Measurements from ENCODE around the gene YAE1.

Gene YAE1

GRCh38 chr7:39574673-39575349, 8.6 kb downstream of the YAE1 start:
- CTCF ChIA-PET = interaction anchor here (1.2 to 11.3 kb wide), 2 partner anchors 170 to 478 kb away, joined by 3 to 420 read pairs; no protein-coding TSS in a partner anchor
- peaks cover 2% of the 10 kb centered on the region for H3K4me1 Mint-ChIP-seq
- H3K36me3 Mint-ChIP-seq = peaks cover 14% of the 10 kb centered on the region
- H3K4me3 Mint-ChIP-seq = no peak overlapping the region
- no peaks in the 10 kb centered on the region for H3K9me3 Mint-ChIP-seq
- no peak for DNase-seq
- no peaks in the 10 kb centered on the region for H3K27me3 Mint-ChIP-seq
- no peak overlapping the region for H3K27ac Mint-ChIP-seq

- no peak overlapping the region for H3K27ac Mint-ChIP-seq
- no peak for DNase-seq
- no peak overlapping the region for H3K4me3 Mint-ChIP-seq
- H3K27me3 Mint-ChIP-seq = no peaks in the 10 kb centered on the region
- H3K36me3 Mint-ChIP-seq = peaks cover 5% of the 10 kb centered on the region
- H3K4me1 Mint-ChIP-seq = peaks cover 11% of the 10 kb centered on the region
- CTCF ChIA-PET = interaction anchor here (1.0 to 11.3 kb wide), 6 partner anchors 15 to 319 kb away, joined by 4 to 420 read pairs (median 14); partner anchors contain the start of gene RALA
- H3K9me3 Mint-ChIP-seq = no peaks in the 10 kb centered on the region
Observed at GRCh38 chr7:39577229-39577874, 11.1 kb downstream of the YAE1 start.

- Mint-ChIP-seq H3K27me3 (no peaks in the 10 kb centered on the region), H3K36me3 (no peaks in the 10 kb centered on the region), H3K9me3 (no peaks in the 10 kb centered on the region), H3K4me3 (no peak overlapping the region), H3K27ac (peak overlapping the region; percentile 0), H3K4me1 (peaks cover 9% of the 10 kb centered on the region)
- CTCF ChIA-PET = interaction anchor here (0.6 to 11.3 kb wide), 32 partner anchors 9 to 477 kb away, joined by 3 to 420 read pairs (median 4); partner anchors contain the start of gene RALA
- peak; percentile 84 for DNase-seq
Observed at GRCh38 chr7:39580149-39580874, 14.1 kb downstream of the YAE1 start.

- Mint-ChIP-seq H3K27me3 (no peaks in the 10 kb centered on the region), H3K4me3 (no peak overlapping the region), H3K4me1 (peaks cover 18% of the 10 kb centered on the region), H3K9me3 (no peaks in the 10 kb centered on the region), H3K27ac (no peak overlapping the region), H3K36me3 (no peaks in the 10 kb centered on the region)
- DNase-seq = no peak
- CTCF ChIA-PET = interaction anchor here (1.0 to 11.3 kb wide), 8 partner anchors 10 to 163 kb away, joined by 3 to 420 read pairs (median 5); partner anchors contain the start of gene RALA
Observed at GRCh38 chr7:39582536-39582935, 16.3 kb downstream of the YAE1 start.

GRCh38 chr7:39583539-39583938, 17.3 kb downstream of the YAE1 start:
- Mint-ChIP-seq H3K4me1 (peaks cover 27% of the 10 kb centered on the region), H3K27ac (no peak overlapping the region), H3K4me3 (no peak overlapping the region), H3K27me3 (no peaks in the 10 kb centered on the region), H3K36me3 (no peaks in the 10 kb centered on the region), H3K9me3 (no peaks in the 10 kb centered on the region)
- no peak for DNase-seq
- CTCF ChIA-PET = interaction anchor here (1.0 to 11.3 kb wide), 3 partner anchors 12 to 162 kb away, joined by 3 to 420 read pairs (median 6); no protein-coding TSS in a partner anchor

GRCh38 chr7:39587393-39587792, 21.2 kb downstream of the YAE1 start:
- CTCF ChIA-PET = interaction anchor here (0.6 kb wide), 1 partner anchor 196 kb away, joined by 3 read pairs; no protein-coding TSS in a partner anchor
- peaks cover 7% of the 10 kb centered on the region for H3K36me3 Mint-ChIP-seq
- peaks cover 48% of the 10 kb centered on the region for H3K4me1 Mint-ChIP-seq

GRCh38 chr7:39588416-39588815, 22.2 kb downstream of the YAE1 start:
- peaks cover 4% of the 10 kb centered on the region for H3K9me3 Mint-ChIP-seq
- CTCF ChIA-PET = interaction anchor here (0.6 to 3.1 kb wide), 5 partner anchors 8 to 159 kb away, joined by 3 to 28 read pairs (median 5); no protein-coding TSS in a partner anchor
- peaks cover 55% of the 10 kb centered on the region for H3K4me1 Mint-ChIP-seq
- H3K27ac Mint-ChIP-seq = no peak overlapping the region
- H3K27me3 Mint-ChIP-seq = no peaks in the 10 kb centered on the region
- H3K4me3 Mint-ChIP-seq = no peak overlapping the region
- DNase-seq = no peak
- H3K36me3 Mint-ChIP-seq = peaks cover 7% of the 10 kb centered on the region

More at GRCh38 chr7:39587393-39587792, 21.2 kb downstream of the YAE1 start:
- DNase-seq = no peak
- peaks cover 4% of the 10 kb centered on the region for H3K9me3 Mint-ChIP-seq
- H3K27me3 Mint-ChIP-seq = no peaks in the 10 kb centered on the region
- H3K4me3 Mint-ChIP-seq = no peak overlapping the region
- no peak overlapping the region for H3K27ac Mint-ChIP-seq

- peak overlapping the region; percentile 78 for H3K27ac Mint-ChIP-seq
- peak; percentile 79 for DNase-seq
- peaks cover 60% of the 10 kb centered on the region for H3K4me1 Mint-ChIP-seq
- H3K36me3 Mint-ChIP-seq = peaks cover 10% of the 10 kb centered on the region
- CTCF ChIA-PET = interaction anchor here (0.6 to 3.1 kb wide), 6 partner anchors 9 to 158 kb away, joined by 3 to 28 read pairs (median 4); no protein-coding TSS in a partner anchor
- no peaks in the 10 kb centered on the region for H3K27me3 Mint-ChIP-seq
- H3K9me3 Mint-ChIP-seq = peaks cover 7% of the 10 kb centered on the region
- H3K4me3 Mint-ChIP-seq = peak overlapping the region; percentile 6
Observed at GRCh38 chr7:39589323-39590111, 23.3 kb downstream of the YAE1 start.

GRCh38 chr7:39592586-39592985, 26.4 kb downstream of the YAE1 start:
- peak overlapping the region; percentile 60 for H3K27ac Mint-ChIP-seq
- peaks cover 50% of the 10 kb centered on the region for H3K4me1 Mint-ChIP-seq
- DNase-seq = no peak
- peaks cover 7% of the 10 kb centered on the region for H3K9me3 Mint-ChIP-seq
- CTCF ChIA-PET = interaction anchor here (1.1 to 1.5 kb wide), 3 partner anchors 10 to 15 kb away, joined by 4 to 7 read pairs (median 5); no protein-coding TSS in a partner anchor
- no peak overlapping the region for H3K4me3 Mint-ChIP-seq
- peaks cover 11% of the 10 kb centered on the region for H3K36me3 Mint-ChIP-seq
- H3K27me3 Mint-ChIP-seq = no peaks in the 10 kb centered on the region

GRCh38 chr7:39594988-39595620, 28.9 kb downstream of the YAE1 start:
- Mint-ChIP-seq H3K27me3 (peaks cover 7% of the 10 kb centered on the region), H3K4me1 (peaks cover 33% of the 10 kb centered on the region), H3K27ac (no peak overlapping the region), H3K9me3 (peaks cover 7% of the 10 kb centered on the region), H3K4me3 (no peak overlapping the region), H3K36me3 (peaks cover 11% of the 10 kb centered on the region)
- DNase-seq = no peak
- CTCF ChIA-PET = interaction anchor here (0.8 to 1.1 kb wide), 2 partner anchors 10 to 28 kb away, joined by 3 to 4 read pairs; partner anchors contain the start of gene RALA

GRCh38 chr7:39602351-39602750, 36.1 kb downstream of the YAE1 start:
- H3K4me1 Mint-ChIP-seq = peaks cover 37% of the 10 kb centered on the region
- CTCF ChIA-PET = no interaction called here
- H3K27ac Mint-ChIP-seq = no peak overlapping the region
- H3K9me3 Mint-ChIP-seq = peaks cover 13% of the 10 kb centered on the region
- no peak overlapping the region for H3K4me3 Mint-ChIP-seq
- H3K27me3 Mint-ChIP-seq = peaks cover 7% of the 10 kb centered on the region
- peaks cover 15% of the 10 kb centered on the region for H3K36me3 Mint-ChIP-seq
- DNase-seq = no peak

- Mint-ChIP-seq H3K36me3 (peaks cover 15% of the 10 kb centered on the region), H3K9me3 (peaks cover 13% of the 10 kb centered on the region), H3K4me3 (no peak overlapping the region), H3K27me3 (no peaks in the 10 kb centered on the region), H3K27ac (no peak overlapping the region), H3K4me1 (peaks cover 51% of the 10 kb centered on the region)
- DNase-seq = no peak
- CTCF ChIA-PET = no interaction called here
Observed at GRCh38 chr7:39603924-39604323, 37.7 kb downstream of the YAE1 start.

- no peak for DNase-seq
- CTCF ChIA-PET = interaction anchor here (0.9 to 1.5 kb wide), 4 partner anchors 9 to 141 kb away, joined by 3 to 7 read pairs (median 4); no protein-coding TSS in a partner anchor
- Mint-ChIP-seq H3K9me3 (peaks cover 13% of the 10 kb centered on the region), H3K4me3 (no peak overlapping the region), H3K36me3 (peaks cover 17% of the 10 kb centered on the region), H3K4me1 (peaks cover 61% of the 10 kb centered on the region), H3K27ac (no peak overlapping the region), H3K27me3 (no peaks in the 10 kb centered on the region)
Observed at GRCh38 chr7:39605087-39605486, 38.9 kb downstream of the YAE1 start.

Measured in activated naive CD4-positive, alpha-beta T cell treated with anti-CD3 and anti-CD28 coated beads, Interleukin-2, amount 10 ng/mL, durations not matched to agents 7 days and 5 days (primary cell).